Colonic mucosa (tissue), 4 donors: ENCODE data around the gene WASHC2C. TPM values are rescaled to one million over a fixed set of nuclear protein-coding genes. Genes with fewer than 3 reads are reported as not detected.
"Not testable (repeated sequence)": the region's sequence is repeated elsewhere in the genome, so short reads cannot be mapped to it uniquely, and the experiment has no call there.

Experiments used
- DNase-seq: peaks from one replicate; pipeline ENCODE4 v3.0.0-alpha.2; 2020
- H3K27ac ChIP-seq: fragments of 200-600 bp; one replicate; pipeline ENCODE4 v1.8.0; 2021
- H3K27me3 ChIP-seq: fragments of 200-600 bp; one replicate; pipeline ENCODE4 v1.8.0; 2021
- H3K36me3 ChIP-seq: fragments of 200-600 bp; one replicate; pipeline ENCODE4 v1.8.0; 2021
- H3K4me1 ChIP-seq: fragments of 200-600 bp; one replicate; pipeline ENCODE4 v1.8.0; 2021; ENCODE audit warnings: mild to moderate bottlenecking
- H3K4me3 ChIP-seq: fragments of 200-600 bp; one replicate; pipeline ENCODE4 v1.8.0; 2021
- H3K9ac ChIP-seq, 2 donors: one replicate each; pipeline ENCODE4 v1.7.0; 2013; ENCODE audit warnings: control low read depth in 2 of 2, low read depth in 2 of 2, low read length in 2 of 2
- H3K9me3 ChIP-seq: fragments of 200-600 bp; one replicate; pipeline ENCODE4 v1.8.0; 2021
- intact Hi-C: fragments of 100-400 bp; cut with DNase I; formaldehyde crosslinking; loops from one replicate; pipeline ENCODE4 v1.14.1; 2022
- total RNA-seq, 2 donors: library from RNA; stranded (reverse); fragmentation: NEBNext Ultra II Directional in 1 of 2; extraction: Animal tissue kit (Norgen Biotek cat#: 25700) in 1 of 2; gene quantifications; one replicate each; pipeline ENCODE4 v1.2.1, GENCODE V29; 2021
- TF ChIP-seq, protein P1 (sequence below): fragments of 200-600 bp; IDR thresholded peaks from one replicate; pipeline ENCODE4 v1.8.0; 2022; ENCODE audit warnings: antibody characterized with exemption, mild to moderate bottlenecking
- donor health status: healthy.
- donor health status: DM: no; HTN: no; CAD: no.
- donor health status: DM: no; HTN: no; CAD: no.

WASHC2C gene
- total RNA-seq, 2 donors from 2014 or later, result 41.2 to 68.5 TPM

GRCh38 chr10:45817130-45817859, 90.2 kb downstream of the WASHC2C start:
- DNase-seq, result no peak
- no peaks in the 10 kb centered on the region for H3K36me3 ChIP-seq
- intact Hi-C loops, result no loop called here
- no peak overlapping the region for H3K9ac ChIP-seq
- H3K4me1 ChIP-seq, result no peaks in the 10 kb centered on the region
- H3K27me3 ChIP-seq, result no peaks in the 10 kb centered on the region
- H3K4me3 ChIP-seq, result no peak overlapping the region
- no peak overlapping the region for H3K27ac ChIP-seq
- TF ChIP-seq, protein P1, sequence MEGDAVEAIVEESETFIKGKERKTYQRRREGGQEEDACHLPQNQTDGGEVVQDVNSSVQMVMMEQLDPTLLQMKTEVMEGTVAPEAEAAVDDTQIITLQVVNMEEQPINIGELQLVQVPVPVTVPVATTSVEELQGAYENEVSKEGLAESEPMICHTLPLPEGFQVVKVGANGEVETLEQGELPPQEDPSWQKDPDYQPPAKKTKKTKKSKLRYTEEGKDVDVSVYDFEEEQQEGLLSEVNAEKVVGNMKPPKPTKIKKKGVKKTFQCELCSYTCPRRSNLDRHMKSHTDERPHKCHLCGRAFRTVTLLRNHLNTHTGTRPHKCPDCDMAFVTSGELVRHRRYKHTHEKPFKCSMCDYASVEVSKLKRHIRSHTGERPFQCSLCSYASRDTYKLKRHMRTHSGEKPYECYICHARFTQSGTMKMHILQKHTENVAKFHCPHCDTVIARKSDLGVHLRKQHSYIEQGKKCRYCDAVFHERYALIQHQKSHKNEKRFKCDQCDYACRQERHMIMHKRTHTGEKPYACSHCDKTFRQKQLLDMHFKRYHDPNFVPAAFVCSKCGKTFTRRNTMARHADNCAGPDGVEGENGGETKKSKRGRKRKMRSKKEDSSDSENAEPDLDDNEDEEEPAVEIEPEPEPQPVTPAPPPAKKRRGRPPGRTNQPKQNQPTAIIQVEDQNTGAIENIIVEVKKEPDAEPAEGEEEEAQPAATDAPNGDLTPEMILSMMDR, result no peak
- no peaks in the 10 kb centered on the region for H3K9me3 ChIP-seq

GRCh38 chr10:45817912-45818311, 90.8 kb downstream of the WASHC2C start:
- no peaks in the 10 kb centered on the region for H3K9me3 ChIP-seq
- no peak overlapping the region for H3K27ac ChIP-seq
- no peak overlapping the region for H3K4me3 ChIP-seq
- no peaks in the 10 kb centered on the region for H3K36me3 ChIP-seq
- H3K4me1 ChIP-seq, result no peaks in the 10 kb centered on the region
- DNase-seq, result no peak
- TF ChIP-seq, protein P1, result no peak
- intact Hi-C loops, result no loop called here
- H3K27me3 ChIP-seq, result no peaks in the 10 kb centered on the region
- no peak overlapping the region for H3K9ac ChIP-seq

DNA sequence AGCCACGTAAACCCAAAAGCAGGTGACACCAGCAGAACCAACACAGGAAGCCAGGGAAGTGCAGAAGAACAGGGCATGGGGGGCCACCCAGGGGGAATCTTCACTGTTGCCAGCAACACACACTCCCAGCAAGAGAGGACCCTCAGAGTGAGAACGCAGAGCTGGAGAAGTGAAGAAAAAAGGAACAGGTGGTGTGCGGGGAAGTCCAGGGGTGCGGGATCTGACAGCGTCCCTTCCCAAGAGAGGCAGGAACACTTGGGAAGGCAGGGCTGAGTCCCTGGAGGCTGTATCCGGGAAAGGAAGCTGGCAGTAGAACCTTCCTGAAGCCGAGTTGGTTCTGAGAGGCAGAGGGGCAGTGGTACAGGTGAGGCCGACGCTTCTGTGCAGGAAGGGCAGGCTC, 92.5 kb downstream of the WASHC2C start:
- no peaks in the 10 kb centered on the region for H3K36me3 ChIP-seq
- H3K9ac ChIP-seq, result no peak overlapping the region
- no peak overlapping the region for H3K4me3 ChIP-seq
- DNase-seq, result no peak
- no peaks in the 10 kb centered on the region for H3K9me3 ChIP-seq
- no peak overlapping the region for H3K27ac ChIP-seq
- TF ChIP-seq, protein P1, result no peak
- no peaks in the 10 kb centered on the region for H3K27me3 ChIP-seq
- intact Hi-C loops, result no loop called here
- H3K4me1 ChIP-seq, result no peaks in the 10 kb centered on the region

DNA sequence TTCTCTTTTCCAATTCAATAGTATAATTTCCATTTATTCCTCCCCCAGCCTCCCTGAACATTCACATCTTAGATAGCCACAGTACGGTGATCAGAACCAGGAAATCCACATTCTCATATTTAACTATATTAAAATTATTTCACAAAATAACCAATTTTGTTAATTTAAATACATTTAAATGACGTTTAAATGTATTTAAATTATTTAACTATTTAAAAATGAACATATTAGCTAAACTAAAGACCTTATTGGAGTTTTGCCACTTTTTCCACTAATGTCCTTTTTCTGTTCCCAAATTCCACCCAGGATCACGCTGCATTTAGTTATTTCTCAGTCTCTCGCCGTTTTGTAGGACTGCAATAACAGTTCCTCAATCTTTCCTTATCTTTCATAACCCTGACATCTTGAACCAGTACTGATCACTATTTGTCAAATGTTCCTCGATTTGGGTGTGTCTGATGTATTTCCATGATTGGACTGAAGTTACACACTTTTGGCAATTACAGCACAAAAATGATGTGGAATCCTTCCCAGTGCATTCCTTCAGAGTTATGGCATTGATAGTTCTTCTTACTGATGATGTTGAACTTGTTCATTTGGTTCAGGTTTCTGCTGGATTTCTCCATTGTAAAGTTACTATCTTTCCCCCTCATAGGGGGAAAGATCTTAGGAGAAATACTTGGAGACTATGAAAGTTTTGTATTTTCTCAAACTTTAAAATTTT, 93.2 kb downstream of the WASHC2C start:
- H3K4me3 ChIP-seq, H3K27ac ChIP-seq, H3K4me1 ChIP-seq, H3K36me3 ChIP-seq, intact Hi-C loops, H3K27me3 ChIP-seq, H3K9ac ChIP-seq, H3K9me3 ChIP-seq, DNase-seq: not testable (repeated sequence)

DNA sequence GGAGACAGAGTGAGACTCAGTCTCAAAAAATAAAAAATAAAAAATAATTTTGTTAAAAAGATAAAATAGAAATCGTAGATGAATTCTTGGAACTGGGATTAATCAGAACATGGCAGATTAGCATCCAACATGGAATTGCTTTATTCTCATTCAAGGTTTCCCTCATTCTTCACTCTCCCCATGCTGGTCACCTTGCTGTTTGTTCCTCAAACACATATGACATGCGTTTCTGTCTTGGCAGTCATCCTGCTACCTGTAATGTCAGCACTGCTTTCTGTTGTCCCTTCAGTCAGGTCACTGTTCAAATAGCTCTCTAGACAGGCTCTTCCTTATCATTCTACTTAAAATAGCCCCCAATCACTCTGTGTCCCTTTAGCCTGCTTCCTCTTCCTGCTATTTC, 95.9 kb downstream of the WASHC2C start:
- H3K4me3 ChIP-seq, H3K27me3 ChIP-seq, H3K9me3 ChIP-seq, H3K27ac ChIP-seq, H3K36me3 ChIP-seq, H3K9ac ChIP-seq, DNase-seq, intact Hi-C loops, H3K4me1 ChIP-seq: not testable (repeated sequence)

Other genes with a start within 250 kb of the WASHC2C start
- gene ZFAND4, start 54.5 kb upstream of the WASHC2C start, total RNA-seq, result 10 to 100 TPM; 11.3 to 15.9 TPM
- gene AGAP4, start 120.2 kb downstream of the WASHC2C start, total RNA-seq, result 10 to 100 TPM; 12.4 to 15.5 TPM
- gene TIMM23, start 245.2 kb downstream of the WASHC2C start, total RNA-seq, result 10 to 100 TPM; 42.8 to 73.1 TPM